SK-N-SH treated with all-trans-retinoic acid at 6 μM for 48 hours (cell line): ENCODE results near the gene ACTBL2.

Source experiments
- ATAC-seq: fragments of 200-7000 bp; cut with Tn5 transposase; 3 replicates; pipeline ENCODE4 v1.9.1; 2020; ENCODE audit warnings: mild to moderate bottlenecking, moderate library complexity
- ARNTL ChIP-seq: fragments of 450-650 bp; formaldehyde crosslinking; IDR thresholded peaks from 2 replicates; pipeline ENCODE4 v1.5.0; 2020; ENCODE audit warnings: low read depth, mild to moderate bottlenecking, moderate library complexity, borderline replicate concordance
- BACH2 ChIP-seq: fragments of 250-450 bp; sonication (Bioruptor Pico); IDR thresholded peaks from 2 replicates; pipeline ENCODE4 v1.9.0; 2021; ENCODE audit warnings: mild to moderate bottlenecking, borderline replicate concordance
- CSRNP3 ChIP-seq: fragments of 250-450 bp; sonication (Bioruptor Pico); IDR thresholded peaks from 2 replicates; pipeline ENCODE4 v1.5.1; 2021; ENCODE audit warnings: mild to moderate bottlenecking, moderate library complexity
- ESRRG ChIP-seq: fragments of 250-450 bp; sonication (Bioruptor Pico); IDR thresholded peaks from 2 replicates; pipeline ENCODE4 v1.6.1; 2021; ENCODE audit warnings: mild to moderate bottlenecking
- GLIS3 ChIP-seq: fragments of 250-450 bp; sonication (Bioruptor Pico); IDR thresholded peaks from 2 replicates; pipeline ENCODE4 v1.5.0; 2020; ENCODE audit warnings: mild to moderate bottlenecking, moderate library complexity
- ISL1 ChIP-seq: fragments of 250-450 bp; sonication (Bioruptor Pico); IDR thresholded peaks from 2 replicates; pipeline ENCODE4 v2.1.2; 2022; ENCODE audit warnings: mild to moderate bottlenecking, moderate library complexity
- OSR1 ChIP-seq: fragments of 250-450 bp; sonication (Bioruptor Pico); IDR thresholded peaks from 2 replicates; pipeline ENCODE4 v1.8.0; 2022; ENCODE audit warnings: moderate library complexity, mild to moderate bottlenecking, inconsistent platforms
- PPARA ChIP-seq: fragments of 250-450 bp; sonication (Bioruptor Pico); IDR thresholded peaks from 2 replicates; pipeline ENCODE4 v1.5.0; 2020; ENCODE audit warnings: mild to moderate bottlenecking, borderline replicate concordance
- RARB ChIP-seq: fragments of 250-450 bp; sonication (Bioruptor Pico); IDR thresholded peaks from 2 replicates; pipeline ENCODE4 v1.8.0; 2021; ENCODE audit warnings: mild to moderate bottlenecking, moderate library complexity
- SNAI2 ChIP-seq: fragments of 250-450 bp; sonication (Bioruptor Pico); IDR thresholded peaks from 2 replicates; pipeline ENCODE4 v1.5.0; 2020; ENCODE audit warnings: mild to moderate bottlenecking, moderate library complexity
- TCF4 ChIP-seq: fragments of 250-450 bp; sonication (Bioruptor Pico); IDR thresholded peaks from 2 replicates; pipeline ENCODE4 v1.8.0; 2021; ENCODE audit warnings: mild to moderate bottlenecking, moderate library complexity, borderline replicate concordance
- TOX ChIP-seq: fragments of 250-450 bp; sonication (Bioruptor Pico); IDR thresholded peaks from 2 replicates; pipeline ENCODE4 v1.8.0; 2021; ENCODE audit warnings: mild to moderate bottlenecking, moderate library complexity, borderline replicate concordance
- TSHZ2 ChIP-seq: fragments of 250-450 bp; sonication (Bioruptor Pico); IDR thresholded peaks from 2 replicates; pipeline ENCODE4 v1.5.0; 2020; ENCODE audit warnings: mild to moderate bottlenecking, moderate library complexity
- ZC3H10 ChIP-seq: fragments of 250-450 bp; sonication (Bioruptor Pico); IDR thresholded peaks from 2 replicates; pipeline ENCODE4 v1.5.1; 2021; ENCODE audit warnings: mild to moderate bottlenecking, moderate library complexity
- ZFP3 ChIP-seq: fragments of 250-450 bp; sonication (Bioruptor Pico); IDR thresholded peaks from 2 replicates; pipeline ENCODE4 v1.5.0; 2020; ENCODE audit warnings: mild to moderate bottlenecking, moderate library complexity
- ZNF565 ChIP-seq: fragments of 450-650 bp; formaldehyde crosslinking; conservative IDR thresholded peaks from 2 replicates; pipeline ENCODE4 v1.5.0; 2020; ENCODE audit warnings: low read depth, mild to moderate bottlenecking, moderate library complexity
- ZNF70 ChIP-seq: fragments of 450-650 bp; formaldehyde crosslinking; IDR thresholded peaks from 2 replicates; pipeline ENCODE4 v1.5.0; 2020; ENCODE audit warnings: mild to moderate bottlenecking, moderate library complexity
- ZNF8 ChIP-seq: fragments of 450-650 bp; formaldehyde crosslinking; IDR thresholded peaks from 2 replicates; pipeline ENCODE4 v1.5.0; 2020; ENCODE audit warnings: mild to moderate bottlenecking, moderate library complexity
- TF ChIP-seq, protein P1 (sequence below): fragments of 250-450 bp; sonication (Bioruptor Pico); IDR thresholded peaks from 2 replicates; pipeline ENCODE4 v1.8.0; 2021; ENCODE audit warnings: low read depth, mild to moderate bottlenecking, moderate library complexity, borderline replicate concordance

The ACTBL2 gene

GRCh38 chr5:57492632-57493031 is 10.0 kb upstream of the ACTBL2 start (continued):
- TF ChIP-seq TSHZ2 (CRISPR knock-in tag) (no peak), ESRRG (CRISPR knock-in tag) (no peak), SNAI2 (CRISPR knock-in tag) (no peak), TOX (CRISPR knock-in tag) (no peak), ZNF70 (CRISPR knock-in tag) (no peak), ZNF565 (CRISPR knock-in tag) (no peak)

DNA sequence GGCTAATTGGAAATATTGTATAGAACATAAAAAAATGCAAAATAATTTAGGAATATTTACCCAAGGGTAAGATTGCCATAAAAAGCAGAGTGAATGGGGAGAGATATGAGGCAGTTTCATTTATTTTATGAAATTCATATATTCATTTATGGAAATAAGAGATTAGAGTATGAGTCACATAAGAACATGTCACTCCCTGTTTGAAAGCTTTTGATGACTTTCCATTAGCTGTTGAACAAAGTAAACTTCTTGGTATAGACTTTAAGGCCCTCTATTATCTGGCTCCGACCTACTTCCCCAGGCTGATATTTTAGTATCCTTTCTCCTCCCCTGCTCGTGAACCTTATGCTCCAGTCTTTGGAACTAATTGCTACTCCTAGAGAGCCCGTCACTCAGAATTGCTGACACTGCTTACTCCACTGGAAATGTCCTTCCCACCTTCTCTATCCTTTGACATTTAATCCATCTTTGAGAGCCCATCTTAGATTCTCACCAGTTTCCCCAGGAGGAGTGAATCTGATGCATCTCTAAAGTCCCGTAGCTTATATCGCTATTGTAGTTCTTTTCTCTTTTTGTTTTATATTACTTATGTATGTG is 8.9 kb upstream of the ACTBL2 start:
- TF ChIP-seq RARB: no peak
- TF ChIP-seq ESRRG (CRISPR knock-in tag): no peak
- TF ChIP-seq ZNF8 (CRISPR knock-in tag): no peak
- no peak for TF ChIP-seq BACH2
- no peak for TF ChIP-seq ISL1 (CRISPR knock-in tag)
- TF ChIP-seq, all 23 proteins: peak for 0
- ATAC-seq: no peak

- TF ChIP-seq ZNF8 (CRISPR knock-in tag) (no peak), GLIS3 (no peak), ARNTL (CRISPR knock-in tag) (no peak), ISL1 (CRISPR knock-in tag) (no peak), SNAI2 (CRISPR knock-in tag) (no peak), PPARA (no peak), TCF4 (CRISPR knock-in tag) (no peak), OSR1 (CRISPR knock-in tag) (no peak), CSRNP3 (CRISPR knock-in tag) (no peak), TSHZ2 (CRISPR knock-in tag) (no peak), ZNF70 (CRISPR knock-in tag) (no peak), ZNF565 (CRISPR knock-in tag) (no peak), ESRRG (CRISPR knock-in tag) (no peak), ZFP3 (no peak), TOX (CRISPR knock-in tag) (no peak; the same call in 1 of the 2 replicates), BACH2 (no peak), ZC3H10 (CRISPR knock-in tag) (no peak)
- TF ChIP-seq, protein P1, sequence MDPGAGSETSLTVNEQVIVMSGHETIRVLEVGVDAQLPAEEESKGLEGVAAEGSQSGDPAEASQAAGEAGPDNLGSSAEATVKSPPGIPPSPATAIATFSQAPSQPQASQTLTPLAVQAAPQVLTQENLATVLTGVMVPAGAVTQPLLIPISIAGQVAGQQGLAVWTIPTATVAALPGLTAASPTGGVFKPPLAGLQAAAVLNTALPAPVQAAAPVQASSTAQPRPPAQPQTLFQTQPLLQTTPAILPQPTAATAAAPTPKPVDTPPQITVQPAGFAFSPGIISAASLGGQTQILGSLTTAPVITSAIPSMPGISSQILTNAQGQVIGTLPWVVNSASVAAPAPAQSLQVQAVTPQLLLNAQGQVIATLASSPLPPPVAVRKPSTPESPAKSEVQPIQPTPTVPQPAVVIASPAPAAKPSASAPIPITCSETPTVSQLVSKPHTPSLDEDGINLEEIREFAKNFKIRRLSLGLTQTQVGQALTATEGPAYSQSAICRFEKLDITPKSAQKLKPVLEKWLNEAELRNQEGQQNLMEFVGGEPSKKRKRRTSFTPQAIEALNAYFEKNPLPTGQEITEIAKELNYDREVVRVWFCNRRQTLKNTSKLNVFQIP: no peak
- ATAC-seq: peak; percentile 93
These were observed 5.8 kb upstream of the ACTBL2 start for GRCh38 chr5:57488215-57488955.
